GM18861 (cell line): ENCODE measurements around the gene MED29.
"Not testable (repeated sequence)": the region's sequence is repeated elsewhere in the genome, so short reads cannot be mapped to it uniquely, and the experiment has no call there.

Source experiments
- ATAC-seq: cut with Tn5 transposase; IDR thresholded peaks from one replicate; pipeline ENCODE4 v1.9.1; 2021; ENCODE audit not compliant: unreplicated experiment

The MED29 gene

DNA sequence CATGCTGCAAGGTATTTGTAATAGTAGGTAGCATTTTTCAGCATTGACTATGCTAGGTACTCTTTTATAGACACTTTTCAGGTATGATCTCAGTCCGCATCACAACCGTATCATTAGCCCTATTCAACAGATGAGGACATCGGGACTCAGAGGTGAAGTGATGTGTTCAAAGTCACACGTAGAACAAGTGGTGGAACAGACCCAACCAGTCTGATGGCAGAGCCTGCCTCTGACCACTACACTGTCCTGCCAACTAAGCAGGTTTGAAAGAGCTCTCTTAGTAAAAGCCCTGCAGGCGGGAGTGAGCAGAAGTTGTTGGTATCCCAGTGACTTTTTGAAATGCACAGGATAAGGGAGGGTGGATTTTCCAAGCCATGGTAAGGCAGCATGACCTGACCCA, 20.4 kb upstream of the MED29 start:
- no peak for ATAC-seq

DNA sequence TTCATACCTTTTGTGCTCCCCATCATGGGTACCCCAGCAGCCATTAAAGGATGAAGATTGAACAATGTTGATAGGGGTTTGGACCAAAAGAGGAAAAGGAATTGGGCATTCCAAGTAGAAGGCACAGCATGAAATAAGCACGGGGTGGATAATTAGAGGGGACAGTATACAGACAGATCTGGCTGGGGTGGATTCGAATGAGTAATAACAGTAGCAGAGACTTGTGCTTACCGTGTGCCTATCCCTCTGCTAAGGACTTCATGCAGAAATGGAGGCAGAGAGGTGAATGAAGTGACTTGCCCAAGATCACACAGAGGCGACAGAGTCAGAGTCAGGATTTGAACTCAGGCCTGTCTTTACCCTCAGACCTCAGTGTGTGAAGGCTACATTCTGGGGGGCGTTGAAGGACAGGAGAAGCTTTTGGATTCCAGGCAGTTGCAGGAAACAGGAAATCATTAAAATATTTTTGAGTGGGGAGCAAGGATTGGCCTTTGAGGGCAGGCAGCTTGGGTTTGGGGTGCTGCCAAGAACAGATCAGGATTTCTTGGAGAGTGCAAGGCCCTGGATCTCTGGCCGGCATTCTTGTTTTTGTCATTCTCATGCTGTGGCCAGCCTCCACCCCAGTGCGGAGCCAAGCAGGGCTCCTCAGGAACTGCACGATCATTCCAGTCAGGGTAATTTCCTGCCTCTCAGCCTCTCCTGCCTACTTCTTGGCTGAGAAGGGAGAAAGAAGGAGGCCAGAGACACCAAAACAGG, 19.0 kb upstream of the MED29 start:
- no peak for ATAC-seq

DNA sequence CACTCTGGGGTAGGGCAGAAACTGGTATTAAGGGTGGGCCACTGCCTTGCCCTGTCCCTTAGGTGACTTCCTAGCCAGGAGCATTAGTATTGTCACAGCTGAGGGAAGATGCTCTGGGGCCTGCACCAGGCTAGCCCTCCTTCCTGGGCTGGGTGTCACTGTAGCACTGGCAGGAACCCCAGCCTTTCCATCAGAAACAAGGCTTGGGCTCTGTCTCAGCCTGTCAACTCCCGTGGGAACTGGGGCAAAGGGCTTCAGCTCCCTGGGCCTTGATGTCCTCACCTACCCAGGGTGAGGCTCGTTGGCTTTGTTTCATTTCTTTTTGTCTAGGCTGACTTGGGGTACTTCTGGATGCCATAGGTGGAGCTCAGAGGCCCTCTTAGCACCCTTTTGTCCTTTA, 18.2 kb upstream of the MED29 start:
- ATAC-seq = no peak

DNA sequence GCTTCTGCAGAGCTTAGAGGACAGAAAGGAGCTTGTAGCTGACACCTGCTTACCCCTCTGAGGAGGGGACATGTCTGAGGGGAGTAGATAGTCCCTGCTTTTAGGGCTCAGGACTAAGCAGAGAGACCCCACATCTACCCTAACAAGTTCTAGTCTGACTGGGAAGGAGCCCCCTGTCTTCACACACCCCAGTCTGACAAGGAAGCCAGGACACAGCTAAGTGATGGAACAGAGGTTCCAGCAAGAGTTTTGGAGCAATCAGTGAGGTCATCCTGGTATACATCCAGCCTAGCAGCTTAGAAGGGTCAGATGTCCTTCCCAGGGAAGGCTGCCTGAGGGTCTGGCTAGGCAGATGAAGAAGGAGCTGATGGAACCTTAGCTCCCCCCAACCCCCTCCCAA, 15.2 kb upstream of the MED29 start:
- no peak for ATAC-seq

DNA sequence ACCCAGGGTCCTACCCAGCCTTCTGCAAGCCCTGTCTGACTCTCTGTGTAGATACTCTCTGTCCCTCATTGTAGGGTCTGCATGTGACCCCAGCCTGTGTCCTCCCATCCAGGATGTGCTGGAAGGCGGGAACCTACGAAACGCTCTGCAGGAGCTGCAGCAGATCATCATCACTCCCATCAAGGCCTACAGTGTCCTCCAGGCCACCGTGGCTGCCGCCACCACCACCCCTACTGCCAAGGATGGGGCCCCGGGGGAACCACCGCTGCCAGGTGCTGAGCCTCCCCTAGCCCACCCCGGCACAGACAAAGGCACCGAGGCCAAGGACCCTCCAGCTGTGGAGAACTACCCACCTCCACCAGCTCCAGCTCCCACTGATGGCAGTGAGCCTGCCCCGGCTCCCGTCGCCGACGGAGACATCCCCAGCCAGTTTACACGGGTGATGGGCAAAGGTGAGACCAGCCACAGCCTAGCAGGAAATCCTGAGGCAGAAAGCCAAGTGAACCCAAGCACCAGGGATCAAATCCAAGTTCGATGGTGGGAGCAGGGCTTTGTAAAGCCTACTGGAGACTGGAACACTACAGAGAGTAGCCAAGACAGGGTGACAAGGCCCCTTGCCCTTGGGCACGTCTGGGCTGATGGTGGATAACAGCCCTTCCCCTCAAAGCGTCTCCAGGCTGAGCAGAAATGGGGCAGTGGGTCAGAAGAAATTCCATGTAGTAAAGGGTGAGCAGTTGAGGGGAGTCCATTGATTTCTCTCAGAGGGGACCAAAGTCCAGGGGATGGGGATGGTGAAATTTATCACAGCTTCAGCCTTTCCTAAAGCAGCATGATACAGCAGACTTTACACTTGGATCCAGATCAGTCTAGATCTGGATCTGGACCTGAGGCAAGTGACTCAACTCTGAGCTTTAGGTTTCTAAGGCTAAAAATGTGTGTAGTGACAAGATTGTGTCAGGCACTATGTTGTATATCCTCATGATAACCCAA, 13.5 kb upstream of the MED29 start:
- no peak for ATAC-seq

DNA sequence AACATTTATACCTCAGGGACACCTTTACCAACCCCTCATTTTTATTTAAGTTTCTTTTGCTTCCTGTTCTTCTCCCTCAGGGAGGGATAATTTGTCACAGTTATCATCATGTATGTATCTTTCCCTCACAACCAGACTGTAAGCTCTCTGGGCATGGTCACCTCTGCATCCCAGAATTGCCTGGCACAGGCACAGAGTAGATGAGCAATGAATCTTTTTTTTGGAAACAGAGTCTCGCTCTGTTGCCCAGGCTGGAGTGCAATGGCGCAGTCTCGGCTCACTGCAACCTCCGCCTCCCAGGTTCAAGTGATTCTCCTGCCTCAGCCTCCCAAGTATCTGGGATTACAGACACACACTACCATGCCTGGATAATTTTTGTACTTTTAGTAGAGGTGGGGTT, 11.8 kb upstream of the MED29 start:
- ATAC-seq = not testable (repeated sequence)

DNA sequence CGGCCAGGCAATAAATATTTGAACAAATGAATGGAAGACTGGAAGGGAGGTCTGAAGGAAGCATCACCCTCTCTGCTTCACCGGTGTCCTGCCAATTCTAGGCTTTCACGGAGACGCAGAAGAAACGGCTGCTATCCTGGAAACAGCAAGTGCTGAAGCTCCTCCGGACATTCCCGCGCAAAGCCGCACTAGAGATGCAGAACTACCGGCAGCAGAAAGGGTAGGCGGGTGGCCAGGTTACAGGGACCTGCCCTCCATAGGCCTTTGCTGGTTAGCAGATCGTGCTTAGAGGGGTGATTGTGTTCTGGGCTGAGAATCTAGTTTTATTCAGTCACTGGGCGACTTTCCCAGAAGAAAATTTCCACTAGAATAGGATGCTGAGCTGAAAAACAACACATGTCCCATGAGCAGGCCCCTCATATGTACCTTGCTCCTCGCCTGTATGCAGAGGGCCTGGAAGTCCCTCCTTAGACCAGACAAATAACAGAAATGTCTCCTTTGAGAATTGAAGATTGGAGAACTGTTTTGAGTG, 11.2 kb upstream of the MED29 start:
- no peak for ATAC-seq

DNA sequence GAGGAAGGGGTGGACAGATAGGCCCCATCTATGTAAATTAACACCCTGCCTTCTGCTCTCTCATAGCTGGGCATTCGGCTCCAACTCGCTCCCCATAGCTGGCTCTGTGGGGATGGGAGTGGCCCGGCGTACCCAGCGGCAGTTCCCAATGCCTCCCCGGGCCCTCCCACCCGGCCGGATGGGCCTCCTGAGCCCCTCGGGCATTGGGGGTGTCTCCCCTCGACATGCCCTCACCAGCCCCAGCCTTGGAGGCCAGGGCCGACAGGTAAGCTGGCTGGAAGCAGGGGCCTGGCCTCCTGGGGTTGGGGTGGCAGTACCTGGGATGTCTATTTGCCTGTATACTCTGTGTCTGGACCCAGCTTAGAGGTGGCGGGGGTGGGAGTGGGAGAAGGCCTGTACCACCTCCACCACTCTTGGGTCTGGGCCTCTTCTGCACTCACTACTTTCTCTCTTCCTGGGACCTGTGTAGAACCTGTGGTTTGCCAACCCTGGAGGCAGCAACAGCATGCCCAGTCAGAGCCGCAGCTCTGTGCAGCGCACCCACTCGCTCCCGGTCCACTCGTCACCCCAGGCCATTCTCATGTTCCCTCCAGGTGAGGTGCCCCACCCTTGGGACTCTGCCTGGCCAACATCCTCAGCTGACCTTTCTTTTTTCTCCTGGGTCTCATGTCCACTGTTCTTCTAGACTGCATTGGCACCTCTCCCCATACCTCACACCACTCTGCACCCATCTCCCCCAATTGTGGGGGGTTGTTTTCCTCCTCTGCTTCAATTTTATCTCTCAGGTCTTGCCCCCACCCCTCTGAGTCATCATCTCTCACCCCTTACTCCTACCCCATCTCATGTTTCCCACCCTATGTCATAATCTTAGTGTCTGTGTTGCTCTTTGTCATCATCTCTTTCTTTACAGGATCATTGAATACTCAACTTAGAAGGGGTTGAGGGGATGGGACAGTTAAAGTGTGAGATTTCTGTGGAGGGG, 10.4 kb upstream of the MED29 start:
- ATAC-seq = no peak

DNA sequence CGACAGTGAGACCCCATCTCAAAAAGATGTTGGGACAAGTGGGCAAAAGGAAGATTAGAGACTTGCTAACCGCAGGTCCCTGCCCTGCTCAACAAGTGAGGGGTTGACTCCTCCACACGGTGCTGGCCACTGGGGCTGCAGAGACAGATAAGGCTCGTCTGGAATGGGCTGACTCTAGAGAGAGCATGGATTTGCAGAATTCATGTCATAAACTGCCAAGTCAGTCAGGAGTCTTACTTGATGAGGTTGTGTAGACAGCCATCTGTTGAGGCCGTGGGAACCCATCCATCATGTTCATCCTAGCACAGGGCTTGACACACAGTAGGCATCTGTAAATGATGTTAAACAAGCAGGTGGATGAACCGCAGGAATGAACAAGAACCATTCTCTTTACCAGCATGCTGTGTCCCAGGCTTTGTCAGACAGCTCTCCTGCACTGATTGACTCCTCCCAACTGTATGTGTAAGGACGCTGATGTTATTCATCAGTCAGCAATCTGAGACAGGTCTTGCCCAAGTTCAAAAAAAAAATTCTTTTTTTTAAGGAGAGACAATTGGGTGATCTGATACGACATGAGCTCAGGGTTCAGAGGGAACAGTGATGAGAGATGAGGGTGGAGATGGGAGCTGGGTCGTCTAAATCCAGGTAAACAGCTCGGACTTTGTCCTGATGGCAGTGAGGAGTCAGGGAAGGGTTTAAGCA, 9.1 kb upstream of the MED29 start:
- ATAC-seq = no peak

DNA sequence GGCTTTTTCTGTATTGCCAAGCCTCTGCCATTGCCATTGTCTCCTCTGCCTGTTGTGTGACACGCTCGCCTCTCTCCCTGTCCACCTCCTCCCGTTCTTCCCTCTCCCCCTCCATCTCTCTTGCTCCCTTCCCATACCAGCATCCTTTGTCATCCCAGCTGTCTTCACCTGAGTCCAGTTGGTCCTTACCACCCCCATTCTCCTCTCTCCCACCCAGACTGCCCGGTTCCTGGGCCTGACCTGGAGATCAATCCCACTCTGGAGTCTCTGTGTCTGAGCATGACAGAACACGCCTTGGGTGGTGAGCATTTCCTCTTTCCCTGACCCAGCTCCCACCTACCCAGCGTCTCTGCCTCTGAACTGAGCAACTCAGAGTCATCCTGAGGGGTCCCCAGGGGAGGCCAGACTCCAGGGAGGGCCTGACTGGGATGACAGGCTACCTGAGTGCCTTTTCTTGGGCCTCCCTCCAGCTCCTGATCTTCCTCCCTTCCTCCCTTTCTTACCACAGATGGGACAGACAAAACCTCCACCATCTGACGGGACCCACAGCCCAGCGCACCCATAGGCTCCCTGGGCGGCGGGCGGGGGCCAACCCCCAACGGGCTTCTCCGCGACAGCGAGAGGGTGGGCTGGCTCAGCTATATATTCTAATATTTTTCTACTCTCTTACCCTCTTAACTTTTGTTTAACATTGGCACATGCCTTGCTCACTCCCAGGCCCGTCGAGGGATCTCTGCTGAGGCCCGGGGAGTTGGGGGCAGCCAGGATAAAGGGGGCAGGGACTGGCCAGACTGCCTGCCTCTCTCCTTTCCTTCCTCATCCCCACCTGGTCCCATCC, 8.0 kb upstream of the MED29 start:
- ATAC-seq = no peak

DNA sequence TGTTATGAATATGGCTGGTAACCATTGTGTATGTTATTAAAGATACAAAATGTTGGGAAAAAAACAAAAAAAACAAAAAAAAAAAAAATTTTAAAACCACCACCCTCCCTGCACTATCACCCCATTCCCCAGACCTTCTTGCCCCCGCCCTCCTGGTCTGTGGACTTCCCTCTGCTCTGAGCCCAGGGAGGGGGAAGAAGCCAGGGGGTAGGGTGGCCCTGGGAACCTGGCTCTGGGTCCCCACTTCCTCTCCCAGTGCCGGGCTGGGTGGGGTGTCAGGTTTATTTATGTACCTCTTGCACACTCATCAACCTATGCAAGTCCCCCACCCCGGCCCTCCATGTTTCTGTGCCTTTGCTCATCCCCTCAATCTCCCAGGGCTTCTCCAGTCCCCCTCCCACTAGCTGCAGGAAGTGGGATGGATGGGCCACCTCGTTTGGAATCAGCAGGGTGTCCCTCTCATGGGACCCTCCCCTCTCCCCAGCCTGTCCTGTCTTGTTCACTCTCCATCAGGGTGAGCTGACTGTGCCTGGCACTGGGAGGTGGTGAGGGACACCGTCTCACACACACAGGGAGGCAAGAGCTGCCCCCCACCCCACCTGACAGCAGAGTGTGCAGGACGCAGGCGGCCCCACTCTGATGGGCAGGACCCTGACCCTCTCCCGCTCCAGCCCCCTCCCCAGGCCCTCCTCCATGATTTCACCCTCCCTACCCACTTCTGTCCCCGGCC, 6.2 kb upstream of the MED29 start:
- ATAC-seq = no peak

DNA sequence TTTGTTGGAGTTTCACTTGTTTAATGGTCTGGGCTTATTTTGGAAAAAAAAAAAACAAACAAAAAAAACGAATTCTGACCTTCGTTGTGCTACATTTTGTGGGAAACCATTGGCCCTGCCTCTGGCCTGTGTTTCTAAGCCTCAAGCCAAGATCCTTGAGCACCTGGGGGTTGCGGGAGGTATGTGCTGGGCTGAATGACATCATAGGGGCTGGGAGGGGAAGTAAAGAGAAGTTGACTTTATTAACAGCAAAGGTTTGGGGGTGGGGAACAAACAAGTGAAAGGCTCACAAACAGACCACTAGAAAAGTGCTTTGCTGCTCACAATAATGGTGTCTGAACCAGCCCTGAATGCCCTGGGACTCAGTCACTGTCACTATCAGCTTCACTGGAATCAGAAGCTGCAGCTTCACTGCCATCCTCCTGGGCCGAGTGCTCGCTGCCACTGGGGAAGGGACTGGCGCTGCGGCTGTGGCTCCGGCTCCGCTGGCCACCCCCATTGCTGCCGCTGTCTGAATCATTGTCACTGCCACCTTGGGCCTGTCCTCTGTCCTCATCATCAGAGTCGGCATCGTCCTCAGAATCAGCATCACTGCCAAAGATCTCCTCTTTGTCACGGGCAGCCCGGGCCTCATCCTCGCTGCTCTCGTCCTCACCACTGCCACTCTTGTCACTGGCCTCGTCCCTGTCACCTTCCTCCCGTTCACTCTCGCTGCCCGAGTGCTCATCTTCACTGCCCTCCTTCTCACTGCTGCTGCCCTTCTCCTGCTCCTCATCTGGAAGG, 5.4 kb upstream of the MED29 start:
- no peak for ATAC-seq

DNA sequence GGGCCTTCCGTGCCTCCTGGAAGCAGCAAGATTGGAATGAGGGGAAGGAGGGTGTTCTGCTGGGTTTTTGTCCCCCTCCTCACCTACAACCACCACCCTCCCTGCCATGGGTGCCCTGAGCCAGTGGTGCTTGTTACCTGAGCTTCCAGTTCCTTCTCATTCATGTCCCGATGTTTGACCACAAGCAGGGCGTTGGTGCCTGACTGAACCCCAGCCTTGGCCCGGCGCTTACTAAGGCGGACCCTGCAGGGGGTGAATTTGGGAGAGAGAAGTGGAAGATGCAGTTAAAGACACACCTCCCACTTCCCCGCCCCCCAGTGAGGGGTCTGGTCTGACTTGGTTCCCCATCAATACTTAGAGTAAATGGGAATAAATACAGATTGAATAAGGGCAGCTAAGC, 4.6 kb upstream of the MED29 start:
- ATAC-seq = no peak

DNA sequence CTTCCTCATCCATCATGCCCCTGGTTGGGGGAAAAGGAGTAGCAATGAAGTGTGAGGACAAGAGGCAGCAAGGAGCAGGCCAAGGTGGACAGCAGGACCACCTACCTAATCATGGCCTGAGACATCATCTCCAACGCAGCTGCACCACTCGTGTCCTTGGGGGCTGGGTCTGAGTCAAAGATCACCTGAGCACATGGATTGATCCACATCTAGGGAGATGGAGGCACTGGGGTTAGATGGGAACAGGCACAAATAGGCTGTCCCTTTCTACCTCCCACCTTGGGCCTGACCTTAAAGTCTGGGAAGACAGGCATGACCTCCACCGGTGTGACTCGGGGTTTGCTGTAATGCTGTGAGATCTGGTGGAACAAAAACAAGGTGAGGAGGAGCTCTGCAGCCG, 2.5 kb upstream of the MED29 start:
- no peak for ATAC-seq

DNA sequence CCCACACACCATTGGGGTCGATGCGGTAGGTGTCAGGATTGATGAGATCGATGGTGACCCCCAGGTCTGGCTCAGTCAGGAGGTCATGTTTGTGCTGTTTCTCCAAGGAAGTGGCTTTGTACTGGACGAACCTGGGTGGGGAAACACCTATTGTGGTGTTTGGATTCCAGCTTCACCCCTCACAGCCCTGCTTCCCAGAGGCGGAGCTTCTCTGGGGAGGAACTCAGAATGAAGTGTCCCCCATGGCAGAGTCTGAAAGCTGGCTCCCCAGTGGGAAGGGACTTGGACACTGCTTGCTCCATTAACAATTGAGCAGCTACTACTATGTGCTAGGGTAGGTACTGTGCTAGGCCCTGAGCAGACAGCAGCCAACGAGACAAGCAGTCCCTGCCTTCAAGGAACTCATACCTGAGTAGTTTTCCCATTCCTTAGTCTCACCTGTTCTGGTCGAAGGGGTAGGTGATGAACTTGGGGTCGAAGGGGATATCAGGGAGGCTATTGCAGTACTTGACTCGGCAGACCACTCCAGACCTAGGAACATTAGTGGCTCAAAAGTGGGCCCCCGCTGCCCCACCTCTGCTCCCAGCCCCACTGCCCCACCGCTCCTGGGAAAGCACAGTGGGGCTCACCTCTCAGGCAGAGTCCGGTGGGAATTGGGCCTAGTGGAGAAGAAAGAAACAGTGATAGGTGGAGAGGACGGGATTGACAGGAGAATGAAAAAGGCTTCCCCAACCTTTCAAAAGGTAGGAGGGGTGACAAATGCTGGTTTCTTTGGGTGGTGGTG, 1.4 kb upstream of the MED29 start:
- no peak for ATAC-seq

DNA sequence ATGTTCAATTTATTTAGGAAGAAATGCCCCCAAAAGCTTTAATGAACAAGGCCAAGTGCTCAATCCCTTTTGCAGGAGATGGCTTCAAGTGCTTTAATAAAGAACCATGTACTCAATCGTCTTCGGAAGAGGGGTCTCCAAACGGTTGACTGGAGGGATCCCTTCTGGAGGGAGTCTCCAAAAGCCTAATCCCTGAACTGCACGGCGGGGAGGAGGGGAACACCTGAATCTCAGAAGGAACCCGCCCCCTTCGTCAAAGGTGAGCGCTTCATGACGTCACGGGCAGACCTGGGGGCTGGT, 777 bp upstream of the MED29 start:
- ATAC-seq = no peak
